Fibroblast of peridontal ligament (primary cell): ENCODE data around the gene SMC2.

Source experiments
- DNase-seq: peaks from one replicate; pipeline ENCODE4 v3.0.0-alpha.2; 2010; ENCODE audit errors: extremely low read depth

The SMC2 gene

DNA sequence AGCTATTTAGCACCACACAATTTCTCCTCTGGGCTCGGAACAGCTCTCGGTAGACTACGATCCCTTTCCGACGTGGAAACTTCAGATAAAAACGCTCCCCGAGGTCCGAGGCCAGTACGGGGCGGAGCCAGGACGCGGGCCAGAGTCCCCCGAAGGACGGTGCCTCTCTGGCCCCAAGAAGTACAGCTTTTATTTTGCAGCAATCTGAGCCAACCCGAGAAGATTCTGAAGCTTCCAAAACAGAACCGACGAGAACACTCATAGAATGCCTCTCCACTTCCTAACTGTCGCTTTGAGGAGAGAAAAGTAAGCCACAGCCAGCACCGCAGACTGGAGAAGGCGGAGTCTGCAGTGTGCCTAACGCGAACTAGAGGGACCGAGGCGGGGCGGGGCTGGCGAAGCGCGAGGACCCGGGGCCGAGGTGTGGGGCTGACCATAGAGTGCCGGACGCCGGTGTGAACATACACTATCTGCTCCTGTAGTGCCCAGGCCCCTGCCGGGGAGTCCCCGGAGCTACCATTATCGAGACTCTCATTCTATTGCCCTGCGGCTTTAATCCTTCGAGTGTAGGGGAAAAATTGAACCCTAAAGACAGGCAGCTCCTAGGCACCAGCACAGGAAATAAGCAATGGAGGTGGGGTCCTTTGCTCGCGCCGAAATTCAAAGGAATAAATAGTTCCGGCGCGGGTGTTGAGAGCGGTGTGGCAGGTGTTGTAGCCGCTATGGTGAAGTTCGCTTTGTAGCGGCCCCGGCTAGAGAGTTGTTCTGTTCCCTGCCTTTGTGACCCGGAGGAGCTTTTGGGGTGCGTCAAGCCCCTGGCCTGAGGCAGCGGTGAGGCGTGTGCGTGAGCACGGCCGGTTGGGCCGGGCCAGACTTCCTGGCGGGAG lies at the start of gene SMC2:
Gene SMC2, plus strand, starts transcription at position 663 of the 887 bp plus-strand sequence. CDS start 1,076 bp downstream, outside the sequence.
- DNase-seq, result peak; percentile 88

DNA sequence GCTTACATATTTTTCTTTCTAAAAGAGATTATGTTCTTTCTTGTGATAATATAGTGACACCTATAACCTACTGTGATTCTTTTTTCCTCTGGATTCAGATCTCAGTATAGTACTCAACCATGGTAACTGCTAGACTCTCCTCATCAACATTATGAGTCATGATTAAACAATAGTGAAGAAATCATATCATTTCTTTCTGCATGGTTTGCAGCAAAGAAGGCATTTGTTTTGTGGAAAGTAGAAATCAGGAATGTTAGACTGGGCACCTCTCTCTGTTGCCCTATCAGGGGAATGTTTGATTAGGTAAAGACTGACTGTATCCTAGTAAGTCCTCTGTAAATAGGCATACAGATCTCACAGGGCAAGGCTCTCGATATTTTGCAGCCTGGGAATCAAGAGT lies 25.6 kb upstream of the SMC2 start:
- DNase-seq, result peak; percentile 42

DNA sequence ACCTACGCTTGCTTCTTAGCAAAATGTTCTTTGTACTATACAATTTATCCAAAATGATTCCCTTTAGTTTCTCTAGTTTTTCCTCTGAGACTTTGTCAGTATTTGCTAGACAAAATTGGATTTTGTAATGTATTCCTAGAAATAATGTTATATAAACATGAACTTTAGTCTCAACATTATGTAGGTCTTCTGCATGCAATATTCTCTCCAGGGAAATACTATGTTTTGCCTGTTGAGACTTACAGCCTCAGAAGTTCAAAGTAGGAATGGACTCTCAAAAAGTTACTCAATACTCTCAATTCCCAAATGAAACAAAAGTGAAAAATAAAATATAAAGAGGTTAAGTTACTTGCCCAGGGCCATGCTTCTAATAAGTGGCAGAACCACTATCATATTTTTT lies 24.8 kb upstream of the SMC2 start:
- peak; percentile 59 for DNase-seq

DNA sequence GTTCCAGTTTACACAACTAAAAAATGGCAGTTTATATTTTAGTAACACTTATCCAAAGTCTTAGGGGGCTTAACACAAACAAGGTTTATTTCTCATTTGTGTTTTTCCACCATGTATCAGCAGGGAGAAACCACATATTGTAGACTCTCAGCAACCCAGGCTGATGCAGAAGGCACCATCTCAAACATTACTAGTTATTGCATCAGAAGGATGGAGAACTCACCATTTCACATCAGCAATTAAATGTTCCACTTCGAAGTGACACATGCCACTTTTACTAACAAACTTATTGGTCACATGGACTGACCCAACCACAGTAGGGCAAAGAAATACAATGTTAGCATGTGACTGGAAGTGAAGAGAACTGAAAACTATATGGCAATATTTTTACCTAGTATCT lies 22.5 kb upstream of the SMC2 start:
- DNase-seq, result no peak

DNA sequence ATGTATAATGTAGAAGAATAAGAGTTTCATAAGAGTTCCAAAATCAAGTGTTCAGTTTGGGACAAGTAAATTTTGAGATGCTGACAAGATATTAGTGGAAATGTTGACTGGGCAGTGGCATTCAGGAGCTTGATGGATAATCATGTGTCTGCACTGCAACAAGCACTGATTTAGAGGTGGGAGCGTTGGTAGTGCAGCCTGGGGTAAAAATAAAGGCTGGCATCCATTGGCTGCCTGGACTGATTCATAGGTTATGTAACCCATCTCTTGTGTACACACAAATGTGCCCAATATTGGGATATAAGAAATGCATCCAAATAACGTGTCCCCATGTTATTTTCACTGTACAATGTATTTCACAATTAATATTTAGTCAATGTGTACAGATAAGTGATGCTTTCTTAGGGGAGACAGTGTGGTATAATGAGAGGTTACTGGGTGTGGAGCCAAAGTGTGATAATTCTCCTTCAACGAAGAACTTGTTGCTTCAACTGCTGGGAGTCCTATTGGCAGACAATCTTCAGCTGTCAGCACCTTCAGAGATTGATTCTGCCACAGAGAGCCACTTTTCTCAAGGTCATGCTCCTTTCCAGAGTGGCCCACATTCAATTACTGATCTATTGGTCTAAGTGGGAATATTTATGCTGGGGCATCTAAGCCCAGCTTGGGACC lies 20.9 kb upstream of the SMC2 start:
- DNase-seq, result no peak

DNA sequence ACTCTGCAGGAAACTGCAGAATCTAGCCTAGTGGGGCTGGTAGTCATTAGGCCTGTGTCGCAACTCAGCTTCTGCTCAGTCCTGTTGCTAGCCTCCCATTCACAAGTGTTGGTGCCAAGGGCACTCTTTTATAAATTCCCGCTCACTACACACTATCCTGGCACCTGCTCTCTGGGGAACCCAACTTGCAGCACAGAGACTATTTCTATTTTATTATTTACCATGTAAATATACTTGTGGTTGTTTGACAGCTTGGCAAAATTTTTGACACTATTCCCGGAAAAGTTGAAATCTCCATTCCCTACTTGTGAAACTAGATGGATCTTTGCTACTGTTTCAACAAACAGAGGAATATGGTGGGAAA lies 20.4 kb upstream of the SMC2 start:
- peak; percentile 23 for DNase-seq

DNA sequence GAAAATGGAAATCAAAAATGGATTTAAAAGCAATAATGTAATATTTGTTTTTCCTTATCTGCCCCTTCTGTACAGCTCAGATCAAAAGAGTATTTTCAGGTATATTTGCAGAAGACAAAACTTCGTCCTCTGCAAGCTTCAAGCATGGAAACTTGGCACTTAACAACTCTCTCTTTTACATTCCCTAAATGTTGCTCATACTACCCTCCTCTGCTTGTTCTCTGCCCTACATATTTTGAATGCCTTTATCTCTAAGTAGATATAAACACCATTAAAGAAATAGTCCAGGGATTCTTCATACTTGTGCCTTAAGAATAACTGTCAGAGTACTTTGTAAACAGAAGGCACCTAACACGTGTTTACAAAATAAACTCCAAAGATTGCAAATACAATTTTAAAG lies 19.2 kb upstream of the SMC2 start:
- peak; percentile 76 for DNase-seq

DNA sequence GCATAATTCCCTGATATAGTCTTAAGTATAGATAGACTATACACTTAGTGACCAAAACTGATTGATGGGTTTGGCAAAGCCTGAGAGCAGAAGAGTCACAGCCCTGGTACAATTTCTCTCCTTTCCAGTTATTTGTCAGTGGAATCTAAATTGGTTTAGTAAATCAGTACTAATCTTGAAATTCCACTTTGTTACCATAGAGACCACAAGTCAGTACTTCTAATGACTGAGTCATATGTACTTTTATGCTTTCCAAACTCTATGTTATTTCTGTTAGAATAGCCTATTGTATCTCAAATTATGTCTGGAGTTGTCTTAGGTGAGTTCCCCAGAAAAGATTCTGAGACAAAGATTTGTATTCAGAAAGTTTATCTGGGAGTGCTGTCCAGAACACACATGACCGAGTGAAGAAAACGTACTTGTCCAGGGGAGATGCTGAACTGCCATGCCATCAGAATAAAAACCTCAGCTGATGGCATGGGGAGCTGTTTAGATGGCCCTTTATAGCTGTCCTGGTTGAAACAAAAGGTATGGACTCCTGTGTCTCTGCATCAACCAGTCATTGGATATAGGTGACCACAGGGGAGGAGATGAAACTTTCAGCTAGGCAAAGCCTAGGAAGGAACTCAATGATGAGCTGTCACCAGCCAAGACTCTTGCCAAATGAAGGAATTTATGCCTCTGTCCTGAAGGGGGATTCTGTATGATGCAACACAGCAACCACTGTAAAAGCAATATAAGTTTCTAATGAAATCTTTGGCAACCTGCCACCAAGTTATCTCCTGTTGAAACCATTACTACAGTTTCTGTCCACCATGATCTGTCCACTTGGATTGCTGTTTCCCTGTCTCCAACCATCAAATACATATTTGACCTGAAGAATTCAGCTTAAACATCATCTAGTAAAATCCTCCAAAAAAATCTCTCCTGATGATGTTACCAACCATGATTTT lies 18.0 kb upstream of the SMC2 start:
- peak; percentile 69 for DNase-seq

DNA sequence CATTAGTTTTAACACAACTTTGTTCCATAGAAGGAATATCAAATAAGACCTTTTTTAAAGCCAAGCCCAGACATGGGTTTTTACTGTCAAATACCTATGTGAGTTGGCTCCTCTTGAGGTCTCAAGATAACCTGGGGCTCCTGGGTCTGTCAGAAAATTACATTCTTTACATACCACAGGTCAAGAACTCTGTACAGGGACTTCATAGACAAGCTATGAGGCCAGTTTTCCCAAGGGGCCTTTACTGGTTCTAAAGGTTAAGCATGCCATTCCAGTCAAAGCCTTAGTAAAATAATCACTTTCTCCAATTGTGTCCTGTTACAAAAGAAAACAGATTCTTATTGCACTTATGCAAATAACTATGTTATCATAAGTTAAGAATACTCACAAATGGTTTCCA lies 15.5 kb upstream of the SMC2 start:
- peak; percentile 6 for DNase-seq

DNA sequence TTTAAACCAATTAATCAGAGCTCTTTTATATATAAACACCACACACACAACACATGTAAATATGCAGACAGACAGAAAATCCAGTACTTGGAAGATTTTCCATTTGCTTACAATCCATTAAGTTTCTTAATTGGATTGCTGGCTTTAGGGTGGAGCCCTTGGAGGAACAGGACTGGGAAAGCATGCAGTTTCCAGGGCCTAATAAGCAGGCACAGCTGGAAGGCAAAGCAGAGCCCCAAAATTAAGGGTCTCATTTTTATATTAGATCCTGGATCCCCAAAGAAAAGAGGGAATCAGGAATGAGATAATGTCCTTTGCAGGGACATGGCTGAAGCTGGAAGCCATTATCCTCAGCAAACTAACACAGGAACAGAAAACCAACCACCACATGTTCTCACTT lies 13.1 kb upstream of the SMC2 start:
- DNase-seq, result no peak

DNA sequence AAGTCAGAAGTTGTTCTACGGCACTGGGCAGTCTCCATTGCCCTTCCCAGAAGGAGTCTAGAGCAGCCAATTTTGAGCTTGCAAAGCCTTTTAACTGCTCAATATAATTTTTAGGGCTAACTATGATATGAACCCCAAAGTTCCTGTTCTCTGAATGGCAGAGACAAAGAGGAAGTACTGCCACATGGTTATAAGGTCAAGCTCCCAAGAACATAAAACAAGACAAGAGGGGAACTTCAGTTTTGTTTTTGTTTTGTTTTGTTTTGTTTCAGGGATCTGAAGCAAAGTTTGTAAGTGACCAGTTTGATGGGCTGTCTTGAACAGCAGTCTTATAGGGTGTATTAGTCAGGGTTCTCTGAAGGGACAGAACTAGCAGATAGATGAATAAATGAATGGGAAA lies 11.9 kb upstream of the SMC2 start:
- DNase-seq, result no peak

DNA sequence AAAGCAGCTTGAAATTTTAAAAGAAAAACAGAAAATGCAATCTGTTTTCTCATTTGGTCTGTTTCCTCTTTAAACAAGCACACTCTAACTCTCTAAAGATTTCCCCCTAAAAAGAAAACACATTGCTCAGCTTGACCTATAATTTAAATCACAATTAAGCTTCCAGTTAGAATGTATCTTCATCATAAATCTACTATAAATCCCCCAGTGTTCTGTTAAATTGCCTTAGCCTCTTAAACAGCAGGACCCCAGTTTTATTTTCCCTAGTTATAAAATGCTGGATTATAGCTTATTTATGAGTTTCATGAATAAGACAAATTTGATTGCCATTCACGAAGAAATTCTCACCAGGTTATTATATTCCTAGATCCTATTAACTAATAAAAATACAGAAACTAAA lies 8.6 kb upstream of the SMC2 start:
- DNase-seq, result no peak

DNA sequence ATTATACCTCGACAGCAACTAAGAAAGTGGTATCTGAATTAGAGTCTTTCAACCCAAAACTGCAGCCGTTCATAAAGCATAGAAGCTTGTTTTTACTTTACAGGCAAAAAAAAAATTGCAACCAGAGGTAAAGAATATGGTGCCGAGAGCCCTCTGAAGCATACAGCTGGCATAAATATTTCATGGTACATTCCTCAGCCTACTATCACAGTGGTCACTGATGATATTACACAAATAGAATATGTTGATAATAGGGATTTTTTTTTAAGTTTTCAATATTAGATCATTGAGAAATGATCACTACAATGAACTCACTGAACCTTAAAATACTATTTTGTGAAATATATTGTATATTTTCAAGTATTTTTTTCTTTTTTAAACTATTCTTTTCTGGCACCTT lies 6.2 kb upstream of the SMC2 start:
- DNase-seq, result no peak

DNA sequence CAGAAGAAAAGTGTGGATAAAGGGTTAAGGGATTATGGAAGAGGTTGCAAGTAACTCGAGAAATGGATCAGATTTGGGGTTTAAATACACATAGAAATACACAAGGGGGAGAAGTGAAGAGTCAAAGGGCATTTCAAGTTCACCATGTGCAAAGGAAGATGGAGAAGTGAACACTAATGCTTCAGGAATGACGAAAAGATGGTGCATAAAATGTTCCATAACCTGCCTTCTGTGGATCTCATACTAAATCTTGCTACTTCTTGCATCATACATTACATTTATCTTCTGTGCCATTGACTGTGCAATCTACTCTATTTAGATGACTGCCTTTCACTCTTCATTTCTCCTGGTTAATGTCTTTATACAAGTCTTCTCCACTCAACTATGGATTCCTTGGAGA lies 5.7 kb upstream of the SMC2 start:
- DNase-seq, result peak; percentile 22

DNA sequence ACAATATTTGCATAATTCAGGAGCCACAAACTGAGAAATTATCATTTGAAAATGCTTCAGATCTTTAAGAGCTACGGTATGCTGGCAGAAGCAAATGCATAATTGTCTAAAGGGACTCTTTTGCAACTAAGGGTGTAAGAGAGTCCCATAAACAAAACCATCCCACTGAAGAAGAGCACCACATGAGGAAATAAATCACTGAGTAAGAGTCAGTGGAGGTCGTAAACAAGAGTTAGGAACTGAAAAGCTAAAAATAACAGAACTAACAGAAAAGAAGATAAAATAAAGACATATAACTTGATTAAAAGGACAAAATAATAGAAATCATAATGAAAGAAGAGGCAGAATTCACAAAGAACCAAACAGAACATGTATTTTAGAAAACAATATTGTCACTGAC lies 3.5 kb upstream of the SMC2 start:
- no peak for DNase-seq

DNA sequence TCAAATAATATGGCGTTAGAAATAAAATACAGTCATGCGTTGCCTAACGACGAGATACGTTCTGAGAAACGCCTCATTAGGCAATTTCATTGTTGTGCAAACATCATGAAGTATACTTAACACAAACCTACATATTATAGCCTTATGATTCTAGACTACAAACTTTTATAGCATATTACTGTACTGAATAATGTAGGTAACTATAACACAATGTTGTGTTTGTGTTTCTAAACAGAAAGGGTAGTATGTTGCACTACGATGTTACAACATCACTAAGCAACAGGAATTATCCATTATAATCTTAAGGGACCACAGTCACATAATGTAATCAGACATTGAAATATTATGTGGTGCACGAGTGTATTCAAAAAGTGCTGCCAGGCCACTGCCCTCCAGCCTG lies 3.0 kb upstream of the SMC2 start:
- DNase-seq, result peak; percentile 39

DNA sequence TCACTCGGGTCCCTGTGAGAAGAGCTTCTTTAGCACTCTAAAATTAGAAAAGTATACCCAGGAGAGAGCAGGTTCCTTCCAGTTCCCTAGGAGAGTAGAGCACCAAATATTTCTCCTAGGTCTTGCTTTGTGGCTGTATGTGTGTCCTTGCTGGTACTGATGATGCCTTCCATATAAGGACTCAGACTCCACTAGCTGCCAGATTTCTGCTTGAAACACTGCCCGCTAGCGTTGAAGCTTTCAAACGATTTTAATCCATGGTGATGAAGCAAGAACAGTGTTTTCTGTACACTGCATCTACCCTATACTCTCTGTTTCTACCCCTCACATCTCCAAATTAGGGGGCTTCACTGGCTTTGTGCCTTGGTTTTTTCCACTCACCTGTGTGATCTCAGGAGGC lies 2.4 kb upstream of the SMC2 start:
- peak; percentile 58 for DNase-seq

DNA sequence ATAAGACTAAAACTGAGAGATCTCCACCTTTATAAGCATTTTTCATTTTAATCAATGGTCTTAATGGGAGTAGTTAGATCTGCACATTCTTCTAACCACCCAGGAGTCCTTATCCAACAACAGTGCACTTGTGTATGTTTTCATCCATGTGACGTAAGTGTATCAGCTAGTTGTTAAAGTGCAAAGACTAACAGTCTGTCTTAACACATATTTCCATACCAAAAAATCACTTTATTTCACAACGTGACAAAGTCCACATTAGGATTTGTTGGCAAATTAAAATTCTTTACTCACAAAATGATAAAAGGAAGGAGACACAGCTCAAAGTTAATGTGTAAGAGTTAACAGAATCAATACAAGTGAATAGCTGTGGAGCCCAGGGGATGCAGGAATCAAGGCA lies 1.9 kb upstream of the SMC2 start:
- no peak for DNase-seq

DNA sequence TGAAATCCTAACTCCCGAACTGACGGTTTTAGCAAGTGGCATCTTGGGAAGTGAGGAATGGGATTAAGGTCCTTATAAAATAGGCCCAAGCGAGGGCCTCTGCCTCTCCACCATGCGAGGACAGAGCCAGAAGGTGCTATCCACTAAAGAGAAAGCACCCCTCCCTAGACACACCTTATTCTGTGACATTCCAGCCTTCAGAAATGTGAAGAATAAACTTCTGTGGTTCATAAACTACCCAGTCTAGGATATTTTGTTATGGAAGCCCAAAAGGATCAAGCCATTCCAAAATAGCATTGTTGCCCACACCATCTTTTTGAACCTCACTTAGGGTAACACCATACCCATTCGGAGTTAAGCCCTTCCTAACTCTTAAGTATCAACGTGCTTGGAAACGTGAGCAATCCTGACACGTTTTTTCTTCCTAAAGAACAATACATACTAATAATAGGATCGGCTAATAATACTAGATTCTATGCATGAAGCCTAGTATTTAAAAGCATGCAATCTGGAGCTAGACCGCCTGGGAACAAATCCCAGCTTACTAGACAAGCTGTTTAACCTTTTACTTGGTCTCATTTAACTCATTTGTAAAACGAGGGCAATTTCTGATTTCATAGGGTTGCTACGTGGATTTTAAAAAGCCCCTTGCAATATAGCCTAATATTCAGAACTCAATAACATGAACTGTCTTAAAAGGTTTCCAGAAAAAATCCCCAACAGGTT lies 1.1 kb upstream of the SMC2 start:
- no peak for DNase-seq

DNA sequence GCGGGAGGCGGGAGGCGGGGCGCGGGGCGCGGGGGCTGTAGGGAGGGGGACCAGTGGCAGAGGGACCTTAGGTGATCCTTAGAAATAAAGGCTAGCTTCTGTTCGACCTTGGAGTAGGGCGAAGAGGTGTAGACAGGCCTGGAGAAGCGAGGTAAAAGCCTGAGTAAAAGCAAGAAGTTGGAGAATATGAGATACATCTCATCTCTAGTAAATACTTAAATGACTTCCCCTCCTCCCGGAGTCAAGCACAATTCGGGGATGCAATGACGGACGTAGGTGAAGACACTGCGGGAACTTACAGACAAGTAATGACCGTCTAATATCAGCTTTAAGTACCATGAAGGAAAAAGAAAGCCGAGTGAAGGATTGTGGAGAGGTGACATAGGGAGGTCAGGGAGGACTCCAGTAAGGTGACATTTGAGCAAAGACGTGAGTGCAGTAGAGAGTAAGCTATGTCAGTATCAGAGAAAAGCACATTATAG lies 466 bp downstream of the SMC2 start:
- peak; percentile 21 for DNase-seq

DNA sequence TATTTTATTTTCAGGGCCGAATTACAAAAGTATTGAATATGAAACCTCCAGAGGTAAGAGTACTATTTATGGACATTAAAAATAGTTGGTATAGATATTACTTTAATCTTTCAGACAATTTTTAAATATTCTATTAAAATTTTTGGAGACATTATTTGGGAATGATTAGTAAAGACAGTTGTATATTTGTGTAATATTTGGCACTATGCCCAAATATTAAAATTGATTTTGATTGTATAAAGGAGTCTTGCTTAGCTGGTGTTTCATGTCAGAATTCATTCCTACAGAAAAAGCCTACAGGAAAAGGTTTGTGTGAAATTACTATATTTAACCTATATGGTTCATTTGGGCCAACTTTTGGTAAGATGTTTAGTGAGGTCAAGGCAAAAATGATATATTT lies 5.5 kb downstream of the SMC2 start:
- no peak for DNase-seq
